GM21786 (cell line): ENCODE results near the gene CYB561D2.

ENCODE experiments used
- ATAC-seq: cut with Tn5 transposase; IDR thresholded peaks from one replicate; pipeline ENCODE4 v1.9.1; 2021; ENCODE audit not compliant: unreplicated experiment

The CYB561D2 gene

GRCh38 chr3:50388016-50388719 lies 37.5 kb downstream of the CYB561D2 start:
- ATAC-seq, result no peak

GRCh38 chr3:50388720-50389413 lies 38.2 kb downstream of the CYB561D2 start:
- no peak for ATAC-seq

DNA sequence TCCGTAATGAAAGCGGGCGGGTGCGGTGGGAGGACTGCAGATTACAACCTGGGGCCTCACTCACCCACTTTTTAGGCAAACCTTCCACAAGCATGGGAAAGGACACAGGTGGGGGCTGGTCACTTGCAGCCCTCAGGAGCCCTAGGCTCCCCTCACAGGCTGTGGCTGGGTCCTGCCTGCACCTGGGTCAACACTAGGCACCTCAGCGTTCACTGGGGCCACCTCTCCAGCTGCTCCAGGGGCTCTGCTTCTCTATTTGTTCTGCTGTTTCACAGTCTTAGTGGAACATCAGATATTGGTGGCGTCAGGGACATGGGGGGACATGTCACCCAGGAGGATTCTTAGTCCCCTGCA lies 38.7 kb downstream of the CYB561D2 start:
- no peak for ATAC-seq

GRCh38 chr3:50390508-50391224 lies 40.0 kb downstream of the CYB561D2 start:
- no peak for ATAC-seq

- ATAC-seq, result no peak
These were observed 41.5 kb downstream of the CYB561D2 start for GRCh38 chr3:50392101-50392715.

GRCh38 chr3:50393061-50393460 lies 42.4 kb downstream of the CYB561D2 start:
- ATAC-seq, result no peak

DNA sequence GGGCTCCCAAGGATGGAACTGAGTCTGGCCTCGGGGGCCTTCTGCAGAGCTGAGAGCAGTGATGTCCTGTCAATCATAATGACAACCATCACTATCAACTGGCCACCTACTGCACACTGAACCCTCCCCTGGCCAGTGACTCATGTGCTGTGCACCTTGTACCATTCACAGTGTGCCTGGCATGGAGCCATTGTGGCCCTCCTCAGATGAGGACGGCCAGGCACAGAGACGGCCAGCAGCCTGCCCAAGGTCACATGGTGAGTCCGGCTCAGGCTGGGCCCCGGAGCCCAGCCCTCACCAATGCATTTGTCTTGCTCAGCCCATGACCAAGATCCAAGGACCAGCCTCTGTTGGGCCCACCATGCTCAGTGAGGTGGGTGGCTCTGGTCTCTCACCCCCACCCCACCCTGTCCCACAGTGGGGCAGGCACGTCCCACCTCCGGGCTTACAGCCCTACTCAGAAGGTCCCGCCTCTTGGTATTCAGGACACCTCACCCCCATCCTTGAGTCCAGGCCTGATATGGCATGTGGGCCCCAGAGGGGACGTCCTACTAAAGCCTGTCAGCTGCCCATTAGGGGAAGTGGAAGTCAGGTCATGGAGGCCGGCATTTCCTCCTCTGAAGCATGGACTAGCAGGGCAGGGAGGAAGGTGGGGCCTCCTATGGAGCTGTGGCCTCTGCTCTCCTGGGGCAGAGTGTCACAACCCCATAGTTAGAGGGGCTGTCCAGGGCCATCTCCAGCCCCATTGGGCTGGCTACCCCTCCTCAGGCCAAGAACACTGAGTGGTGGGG lies 44.6 kb downstream of the CYB561D2 start:
- ATAC-seq, result no peak

DNA sequence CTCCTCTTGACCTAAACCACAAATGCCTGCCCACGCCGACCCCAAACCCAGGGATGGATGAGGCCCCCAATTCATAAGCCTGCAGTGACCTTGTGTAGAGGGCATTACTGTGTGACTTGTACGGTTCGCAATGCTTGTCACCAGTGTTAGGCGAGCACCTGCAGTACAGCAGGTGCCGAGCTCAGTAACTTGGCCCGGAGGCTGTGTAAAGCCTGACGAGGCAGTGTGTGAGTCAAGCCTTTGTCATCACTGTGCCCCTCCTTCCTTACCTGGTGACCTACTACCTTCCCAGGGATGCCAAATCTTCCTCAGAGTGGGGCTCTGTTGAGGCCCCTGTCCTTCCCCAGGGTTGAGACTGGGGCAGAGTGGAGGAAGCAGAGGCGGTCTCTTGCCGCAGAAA lies 45.8 kb downstream of the CYB561D2 start:
- ATAC-seq, result no peak

DNA sequence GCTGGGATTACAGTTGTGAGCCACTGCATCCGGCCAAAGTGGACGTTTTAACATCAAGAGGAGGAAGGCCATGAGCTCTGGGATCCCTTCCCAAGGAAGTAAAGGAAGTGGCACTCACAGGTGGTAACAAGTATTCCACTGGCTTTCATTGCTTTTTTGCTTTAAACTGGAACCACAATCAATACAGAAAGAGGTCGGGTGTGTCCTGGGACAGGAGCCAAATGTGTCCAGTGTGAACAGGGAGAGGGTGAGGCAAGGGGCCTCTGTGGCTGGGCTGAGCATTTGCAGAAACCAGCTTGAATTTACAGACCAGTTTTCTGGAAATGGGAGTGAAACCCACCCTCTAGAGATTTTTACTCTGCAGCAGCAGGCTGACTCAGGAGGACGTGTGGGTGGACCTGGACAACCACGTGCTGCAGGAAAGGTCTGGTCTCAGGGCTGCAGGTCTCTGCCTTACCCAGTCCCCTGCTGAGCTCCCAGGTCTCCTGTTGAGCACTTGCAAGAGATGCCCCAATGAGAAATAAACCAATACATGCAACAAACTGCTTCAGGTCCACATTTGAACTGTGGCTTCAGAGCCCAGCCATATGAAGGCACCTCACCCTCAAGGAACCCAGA lies 51.4 kb downstream of the CYB561D2 start:
- ATAC-seq, result no peak
